K562 (cell line): ENCODE results near the gene SMIM7. TPM values are rescaled to one million over a fixed set of nuclear protein-coding genes. Genes with fewer than 3 reads are reported as not detected.

Experiments used
- CXXC5 ChIP-seq: fragments of 250-450 bp; sonication (Bioruptor Pico); IDR thresholded peaks from 2 replicates; pipeline ENCODE4 v1.8.0; 2022; ENCODE audit warnings: inconsistent platforms, mild to moderate bottlenecking, moderate library complexity
- KDM2B ChIP-seq: fragments of 250-450 bp; sonication (Bioruptor Pico); IDR thresholded peaks from 2 replicates; pipeline ENCODE4 v1.8.0; 2021; ENCODE audit warnings: mild to moderate bottlenecking, moderate library complexity
- KDM5B ChIP-seq: fragments of 200-600 bp; sonication (generic); IDR thresholded peaks from 2 replicates; pipeline ENCODE4 v1.6.1; 2012; ENCODE audit warnings: low read depth, mild to moderate bottlenecking, moderate library complexity, low read length, control low read depth, inconsistent platforms; ENCODE audit not compliant: insufficient replicate concordance
- KHSRP ChIP-seq: fragments of 450-650 bp; IDR thresholded peaks from 2 replicates; pipeline ENCODE4 v1.6.1; 2017
- NFIC ChIP-seq: fragments of 450-650 bp; IDR thresholded peaks from 2 replicates; pipeline ENCODE4 v1.6.1; 2017; ENCODE audit warnings: mild to moderate bottlenecking, inconsistent platforms
- NR2C2 ChIP-seq, 2 experiments: fragments of 200-800 bp in 1 of 2; sonication (Bioruptor generic) in 1 of 2; sonication (generic) in 1 of 2; formaldehyde crosslinking in 1 of 2; IDR thresholded peaks; 2 replicates each; pipeline versions ENCODE4 v1.6.1 to v1.8.0; 2016 to 2022; ENCODE audit warnings: mild to moderate bottlenecking in 1 of 2, missing compliant biosample characterization in 1 of 2, missing genetic modification characterization in 1 of 2, missing genetic modification reagents in 1 of 2
- SMC3 ChIP-seq: conservative IDR thresholded peaks from 2 replicates; pipeline ENCODE4 v1.6.1; 2011; ENCODE audit warnings: low read depth, low read length, improper control_type of control experiment; ENCODE audit not compliant: insufficient read depth
- SRSF7 ChIP-seq: fragments of 200-400 bp; formaldehyde crosslinking; optimal IDR thresholded peaks from 2 replicates; pipeline ENCODE3; 2017; ENCODE audit warnings: mild to moderate bottlenecking, low read depth, low read length
- ZBED1 ChIP-seq: IDR thresholded peaks from 2 replicates; pipeline ENCODE4 v1.6.1; 2014
- ZNF124 ChIP-seq: sonication (generic); formaldehyde crosslinking; IDR thresholded peaks from 2 replicates; pipeline ENCODE4 v1.8.1; 2022; ENCODE audit warnings: missing genetic modification reagents
- ZNF431 ChIP-seq: sonication (generic); formaldehyde crosslinking; IDR thresholded peaks from 2 replicates; pipeline ENCODE4 v1.8.0; 2022; ENCODE audit warnings: mild to moderate bottlenecking, missing genetic modification reagents
- polyA plus RNA-seq, 8 experiments: library from polyadenylated mRNA; depleted of rRNA in 4 of 8; stranded (reverse) in 5 of 8; unstranded in 3 of 8; fragments of >200 nt; fragmentation: Nextera tagmentation in 2 of 8; fragmentation: Illumina TruSeq in 1 of 8; extraction: Ambion mirVana in 2 of 8; extraction: Trizol in 1 of 8; gene quantifications; 2 replicates each; pipeline versions ENCODE4 v1.2.1 to v1.2.3, GENCODE V29; 2011 to 2014; ENCODE audit warnings: inconsistent platforms in 1 of 8, missing spikeins in 1 of 8
- total RNA-seq, 7 experiments: library from RNA; depleted of rRNA in 6 of 7; stranded (reverse); fragments of >200 nt in 6 of 7; fragmentation: Illumina TruSeq in 2 of 7; extraction: Trizol in 2 of 7; gene quantifications; 2 replicates each; pipeline versions ENCODE4 v1.2.1 to v1.2.3, GENCODE V29; 2011 to 2021; ENCODE audit warnings: low replicate concordance in 1 of 7
- TF ChIP-seq, protein P1 (sequence below): fragments of 200-800 bp; sonication (Bioruptor generic); IDR thresholded peaks from 2 replicates; pipeline ENCODE4 v1.6.1; 2017; ENCODE audit warnings: missing genetic modification characterization, missing compliant biosample characterization
- TF ChIP-seq, protein P2 (sequence below), 2 experiments: fragments of 150-350 bp in 1 of 2; IDR thresholded peaks; 2 replicates each; pipeline ENCODE4 v1.6.1; 2012 to 2016; ENCODE audit warnings: low read depth in 2 of 2, low read length in 2 of 2, mild to moderate bottlenecking in 1 of 2, moderate library complexity in 1 of 2
- TF ChIP-seq, protein P3 (sequence below): fragments of 250-450 bp; sonication (Bioruptor Pico); IDR thresholded peaks from 2 replicates; pipeline ENCODE4 v1.5.0; 2022; ENCODE audit warnings: mild to moderate bottlenecking
- TF ChIP-seq, protein P4 (sequence below): sonication (generic); formaldehyde crosslinking; IDR thresholded peaks from 2 replicates; pipeline ENCODE4 v1.8.0; 2022; ENCODE audit warnings: missing genetic modification reagents, mild to moderate bottlenecking, moderate library complexity, borderline replicate concordance
- TF ChIP-seq, protein P5 (sequence below): IDR thresholded peaks from 2 replicates; pipeline ENCODE4 v1.6.1; 2011; ENCODE audit warnings: borderline replicate concordance, low read depth, mild to moderate bottlenecking, moderate library complexity, low read length; ENCODE audit not compliant: insufficient read depth, poor library complexity, severe bottlenecking

The SMIM7 gene
- total and polyA plus RNA-seq, 9 of the 15 experiments (the other 6 are each of a cell fraction or from before 2014, with no cell fraction given): 55.3 to 265 (median 107) TPM

DNA sequence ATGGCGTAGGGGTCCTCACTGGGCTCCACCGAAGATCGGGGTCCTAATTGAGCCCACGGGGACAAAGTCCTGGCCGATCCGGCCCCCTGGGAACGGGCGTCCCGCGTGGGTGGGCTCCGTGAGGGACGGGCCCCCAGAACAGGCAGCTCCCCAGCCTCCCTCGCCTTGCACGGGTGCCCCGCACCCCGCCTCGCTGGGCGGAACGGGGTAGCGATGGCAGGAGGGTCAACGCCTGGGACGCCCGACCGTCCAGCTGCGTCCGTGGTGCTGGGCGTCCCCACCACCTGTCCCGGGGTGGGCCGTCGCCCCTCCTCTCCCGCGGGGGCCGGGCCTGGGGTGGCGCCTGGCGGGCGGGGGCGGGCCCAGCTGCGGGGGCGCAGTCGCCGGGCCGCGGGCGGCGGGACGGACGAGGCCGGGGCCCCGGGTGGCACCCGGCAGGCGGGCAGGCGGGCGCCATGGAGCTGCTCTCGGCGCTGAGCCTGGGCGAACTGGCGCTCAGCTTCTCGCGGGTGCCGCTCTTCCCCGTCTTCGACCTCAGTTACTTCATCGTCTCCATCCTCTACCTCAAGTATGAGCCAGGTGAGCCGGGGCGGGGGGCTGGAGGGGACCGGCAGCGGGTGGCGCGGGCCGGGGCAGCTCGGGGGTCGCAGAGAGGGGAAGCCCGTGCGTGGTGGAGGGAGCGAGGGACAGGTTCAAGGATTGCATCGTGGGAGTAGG lies 977 bp upstream of the SMIM7 start, which contains the start of gene TMEM38A (continued):
- no peak for TF ChIP-seq SRSF7
- TF ChIP-seq NFIC: 0 out of 2 replicates have a peak, but pooled peaks have one; percentile 23
- TF ChIP-seq, protein P1, sequence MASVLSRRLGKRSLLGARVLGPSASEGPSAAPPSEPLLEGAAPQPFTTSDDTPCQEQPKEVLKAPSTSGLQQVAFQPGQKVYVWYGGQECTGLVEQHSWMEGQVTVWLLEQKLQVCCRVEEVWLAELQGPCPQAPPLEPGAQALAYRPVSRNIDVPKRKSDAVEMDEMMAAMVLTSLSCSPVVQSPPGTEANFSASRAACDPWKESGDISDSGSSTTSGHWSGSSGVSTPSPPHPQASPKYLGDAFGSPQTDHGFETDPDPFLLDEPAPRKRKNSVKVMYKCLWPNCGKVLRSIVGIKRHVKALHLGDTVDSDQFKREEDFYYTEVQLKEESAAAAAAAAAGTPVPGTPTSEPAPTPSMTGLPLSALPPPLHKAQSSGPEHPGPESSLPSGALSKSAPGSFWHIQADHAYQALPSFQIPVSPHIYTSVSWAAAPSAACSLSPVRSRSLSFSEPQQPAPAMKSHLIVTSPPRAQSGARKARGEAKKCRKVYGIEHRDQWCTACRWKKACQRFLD (CRISPR knock-in tag): peak; percentile 48; the same call in 1 of the 2 replicates
- no peak for TF ChIP-seq CXXC5
- TF ChIP-seq SMC3: no peak
- TF ChIP-seq NR2C2 (CRISPR knock-in tag; IDR thresholded peaks at IDR 0.05): no peak
- TF ChIP-seq NR2C2 (tag; IDR thresholded peaks at IDR 0.05): no peak
- TF ChIP-seq, protein P2, sequence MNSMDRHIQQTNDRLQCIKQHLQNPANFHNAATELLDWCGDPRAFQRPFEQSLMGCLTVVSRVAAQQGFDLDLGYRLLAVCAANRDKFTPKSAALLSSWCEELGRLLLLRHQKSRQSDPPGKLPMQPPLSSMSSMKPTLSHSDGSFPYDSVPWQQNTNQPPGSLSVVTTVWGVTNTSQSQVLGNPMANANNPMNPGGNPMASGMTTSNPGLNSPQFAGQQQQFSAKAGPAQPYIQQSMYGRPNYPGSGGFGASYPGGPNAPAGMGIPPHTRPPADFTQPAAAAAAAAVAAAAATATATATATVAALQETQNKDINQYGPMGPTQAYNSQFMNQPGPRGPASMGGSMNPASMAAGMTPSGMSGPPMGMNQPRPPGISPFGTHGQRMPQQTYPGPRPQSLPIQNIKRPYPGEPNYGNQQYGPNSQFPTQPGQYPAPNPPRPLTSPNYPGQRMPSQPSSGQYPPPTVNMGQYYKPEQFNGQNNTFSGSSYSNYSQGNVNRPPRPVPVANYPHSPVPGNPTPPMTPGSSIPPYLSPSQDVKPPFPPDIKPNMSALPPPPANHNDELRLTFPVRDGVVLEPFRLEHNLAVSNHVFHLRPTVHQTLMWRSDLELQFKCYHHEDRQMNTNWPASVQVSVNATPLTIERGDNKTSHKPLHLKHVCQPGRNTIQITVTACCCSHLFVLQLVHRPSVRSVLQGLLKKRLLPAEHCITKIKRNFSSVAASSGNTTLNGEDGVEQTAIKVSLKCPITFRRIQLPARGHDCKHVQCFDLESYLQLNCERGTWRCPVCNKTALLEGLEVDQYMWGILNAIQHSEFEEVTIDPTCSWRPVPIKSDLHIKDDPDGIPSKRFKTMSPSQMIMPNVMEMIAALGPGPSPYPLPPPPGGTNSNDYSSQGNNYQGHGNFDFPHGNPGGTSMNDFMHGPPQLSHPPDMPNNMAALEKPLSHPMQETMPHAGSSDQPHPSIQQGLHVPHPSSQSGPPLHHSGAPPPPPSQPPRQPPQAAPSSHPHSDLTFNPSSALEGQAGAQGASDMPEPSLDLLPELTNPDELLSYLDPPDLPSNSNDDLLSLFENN (IDR thresholded peaks at IDR 0.05; ENCODE audit: low read depth in 2 of 2, low read length in 2 of 2): no peak
- TF ChIP-seq ZNF124 (CRISPR knock-in tag): no peak
- peak; percentile 21; the same call in 1 of the 2 replicates for TF ChIP-seq KDM2B (CRISPR knock-in tag)
- no peak for TF ChIP-seq ZBED1
- TF ChIP-seq, protein P3, sequence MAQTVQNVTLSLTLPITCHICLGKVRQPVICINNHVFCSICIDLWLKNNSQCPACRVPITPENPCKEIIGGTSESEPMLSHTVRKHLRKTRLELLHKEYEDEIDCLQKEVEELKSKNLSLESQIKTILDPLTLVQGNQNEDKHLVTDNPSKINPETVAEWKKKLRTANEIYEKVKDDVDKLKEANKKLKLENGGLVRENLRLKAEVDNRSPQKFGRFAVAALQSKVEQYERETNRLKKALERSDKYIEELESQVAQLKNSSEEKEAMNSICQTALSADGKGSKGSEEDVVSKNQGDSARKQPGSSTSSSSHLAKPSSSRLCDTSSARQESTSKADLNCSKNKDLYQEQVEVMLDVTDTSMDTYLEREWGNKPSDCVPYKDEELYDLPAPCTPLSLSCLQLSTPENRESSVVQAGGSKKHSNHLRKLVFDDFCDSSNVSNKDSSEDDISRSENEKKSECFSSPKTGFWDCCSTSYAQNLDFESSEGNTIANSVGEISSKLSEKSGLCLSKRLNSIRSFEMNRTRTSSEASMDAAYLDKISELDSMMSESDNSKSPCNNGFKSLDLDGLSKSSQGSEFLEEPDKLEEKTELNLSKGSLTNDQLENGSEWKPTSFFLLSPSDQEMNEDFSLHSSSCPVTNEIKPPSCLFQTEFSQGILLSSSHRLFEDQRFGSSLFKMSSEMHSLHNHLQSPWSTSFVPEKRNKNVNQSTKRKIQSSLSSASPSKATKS: no peak
- TF ChIP-seq ZNF431: no peak
- peak; percentile 77 for TF ChIP-seq KDM5B
- TF ChIP-seq KHSRP: no peak
- TF ChIP-seq, protein P4, sequence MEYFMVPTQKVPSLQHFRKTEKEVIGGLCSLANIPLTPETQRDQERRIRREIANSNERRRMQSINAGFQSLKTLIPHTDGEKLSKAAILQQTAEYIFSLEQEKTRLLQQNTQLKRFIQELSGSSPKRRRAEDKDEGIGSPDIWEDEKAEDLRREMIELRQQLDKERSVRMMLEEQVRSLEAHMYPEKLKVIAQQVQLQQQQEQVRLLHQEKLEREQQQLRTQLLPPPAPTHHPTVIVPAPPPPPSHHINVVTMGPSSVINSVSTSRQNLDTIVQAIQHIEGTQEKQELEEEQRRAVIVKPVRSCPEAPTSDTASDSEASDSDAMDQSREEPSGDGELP (CRISPR knock-in tag): no peak
- TF ChIP-seq, protein P5, sequence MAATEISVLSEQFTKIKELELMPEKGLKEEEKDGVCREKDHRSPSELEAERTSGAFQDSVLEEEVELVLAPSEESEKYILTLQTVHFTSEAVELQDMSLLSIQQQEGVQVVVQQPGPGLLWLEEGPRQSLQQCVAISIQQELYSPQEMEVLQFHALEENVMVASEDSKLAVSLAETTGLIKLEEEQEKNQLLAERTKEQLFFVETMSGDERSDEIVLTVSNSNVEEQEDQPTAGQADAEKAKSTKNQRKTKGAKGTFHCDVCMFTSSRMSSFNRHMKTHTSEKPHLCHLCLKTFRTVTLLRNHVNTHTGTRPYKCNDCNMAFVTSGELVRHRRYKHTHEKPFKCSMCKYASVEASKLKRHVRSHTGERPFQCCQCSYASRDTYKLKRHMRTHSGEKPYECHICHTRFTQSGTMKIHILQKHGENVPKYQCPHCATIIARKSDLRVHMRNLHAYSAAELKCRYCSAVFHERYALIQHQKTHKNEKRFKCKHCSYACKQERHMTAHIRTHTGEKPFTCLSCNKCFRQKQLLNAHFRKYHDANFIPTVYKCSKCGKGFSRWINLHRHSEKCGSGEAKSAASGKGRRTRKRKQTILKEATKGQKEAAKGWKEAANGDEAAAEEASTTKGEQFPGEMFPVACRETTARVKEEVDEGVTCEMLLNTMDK: no peak
